Ecto neural progenitor cell (in vitro differentiated cells): ENCODE data around the gene MPHOSPH8.
"Not testable (repeated sequence)": the region's sequence is repeated elsewhere in the genome, so short reads cannot be mapped to it uniquely, and the experiment has no call there.

Experiments used
- DNase-seq: peaks from one replicate; pipeline ENCODE4 v3.0.0-alpha.2; 2018; ENCODE audit warnings: low spot score

Gene MPHOSPH8

GRCh38 chr13:19685034-19685433 lies 51.6 kb downstream of the MPHOSPH8 start:
- DNase-seq, result no peak

- no peak for DNase-seq
These were observed 52.0 kb downstream of the MPHOSPH8 start for GRCh38 chr13:19685437-19685836.

GRCh38 chr13:19691447-19691846 lies 58.0 kb downstream of the MPHOSPH8 start:
- DNase-seq, result not testable (repeated sequence)

- no peak for DNase-seq
These were observed 62.0 kb downstream of the MPHOSPH8 start for GRCh38 chr13:19695428-19695827.

GRCh38 chr13:19695829-19696228 lies 62.4 kb downstream of the MPHOSPH8 start:
- no peak for DNase-seq

GRCh38 chr13:19700963-19701362 lies 67.5 kb downstream of the MPHOSPH8 start:
- not testable (repeated sequence) for DNase-seq

- not testable (repeated sequence) for DNase-seq
These were observed 68.2 kb downstream of the MPHOSPH8 start for GRCh38 chr13:19701619-19702018.

- not testable (repeated sequence) for DNase-seq
These were observed 70.8 kb downstream of the MPHOSPH8 start for GRCh38 chr13:19704256-19704655.

- DNase-seq, result not testable (repeated sequence)
These were observed 75.6 kb downstream of the MPHOSPH8 start for GRCh38 chr13:19709039-19709438.

GRCh38 chr13:19709782-19710181 lies 76.3 kb downstream of the MPHOSPH8 start:
- DNase-seq, result not testable (repeated sequence)

GRCh38 chr13:19713186-19713965 lies 79.9 kb downstream of the MPHOSPH8 start:
- DNase-seq, result no peak

- DNase-seq, result no peak
These were observed 86.6 kb downstream of the MPHOSPH8 start for GRCh38 chr13:19720039-19720438.
